T-helper 1 cell treated with Interleukin-12 subunit alpha and Interleukin-12 subunit beta and Interleukin-4 antibody, amounts not matched to agents 30 μg/mL and 1 μg/mL, for 36 hours (primary cell): ENCODE measurements around the gene C13orf46.

Experiments
- H3K27ac Mint-ChIP-seq: one replicate; pipeline ENCODE4 v1.8.0; 2021; ENCODE audit warnings: mild to moderate bottlenecking, mixed read lengths
- H3K27me3 Mint-ChIP-seq: one replicate; pipeline ENCODE4 v1.8.0; 2021; ENCODE audit warnings: low read depth, mixed read lengths
- H3K36me3 Mint-ChIP-seq: one replicate; pipeline ENCODE4 v1.8.0; 2021; ENCODE audit warnings: low read depth, mixed read lengths
- H3K4me1 Mint-ChIP-seq: one replicate; pipeline ENCODE4 v1.8.0; 2021; ENCODE audit warnings: low read depth, mixed read lengths
- H3K4me3 Mint-ChIP-seq: one replicate; pipeline ENCODE4 v1.8.0; 2021; ENCODE audit warnings: mild to moderate bottlenecking, moderate library complexity, mixed read lengths
- H3K9me3 Mint-ChIP-seq: one replicate; pipeline ENCODE4 v1.8.0; 2021; ENCODE audit warnings: mixed read lengths

Gene C13orf46

DNA sequence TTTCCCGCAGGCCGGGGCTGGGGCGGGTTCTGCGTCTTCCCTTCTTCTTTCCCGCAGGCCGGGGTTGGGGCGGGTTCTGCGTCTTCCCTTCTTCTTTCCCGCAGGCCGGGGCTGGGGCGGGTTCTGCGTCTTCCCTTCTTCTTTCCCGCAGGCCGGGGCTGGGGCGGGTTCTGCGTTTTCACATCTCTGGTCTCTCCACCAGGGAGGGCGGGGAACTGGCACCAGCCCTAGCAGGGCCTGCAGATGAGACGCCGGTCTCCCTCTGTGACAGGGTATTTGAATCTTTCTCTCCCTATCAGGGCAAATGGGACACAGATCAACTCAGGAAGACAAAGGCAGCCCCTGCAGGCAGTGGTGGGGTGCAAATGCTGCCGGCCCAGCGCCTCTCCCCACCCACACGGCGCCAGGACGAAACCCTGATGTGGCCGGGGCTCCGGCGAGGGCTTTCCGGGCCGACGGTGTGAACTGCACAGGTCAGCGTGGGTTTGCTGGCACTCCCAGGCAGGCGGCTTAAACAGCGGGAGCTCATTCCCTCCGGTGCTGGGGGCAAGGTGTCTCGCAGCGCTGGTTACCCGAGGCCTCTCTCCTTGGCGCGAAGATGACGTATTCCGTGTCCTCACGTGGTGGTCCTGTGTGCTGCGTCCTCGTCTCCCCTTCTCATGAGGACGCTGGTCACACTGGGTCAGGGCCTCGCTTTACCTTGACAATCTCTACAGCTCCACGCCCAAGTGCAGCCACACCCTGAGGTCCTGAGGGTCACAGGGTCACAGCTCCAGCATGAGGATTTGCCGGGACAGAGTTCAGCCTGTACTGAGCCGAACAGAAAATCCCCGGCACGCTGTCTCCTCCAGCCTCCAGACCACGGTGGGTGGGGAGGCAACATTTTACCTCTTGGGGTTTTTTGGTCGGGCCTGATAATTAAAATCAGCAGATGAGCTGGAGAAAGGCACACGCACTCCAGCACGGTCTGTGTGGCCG lies 717 bp upstream of the C13orf46 start:
- H3K27ac Mint-ChIP-seq, result no peak overlapping the region
- peaks cover 17% of the 10 kb centered on the region for H3K36me3 Mint-ChIP-seq
- no peaks in the 10 kb centered on the region for H3K4me1 Mint-ChIP-seq
- no peaks in the 10 kb centered on the region for H3K27me3 Mint-ChIP-seq
- no peaks in the 10 kb centered on the region for H3K9me3 Mint-ChIP-seq
- no peak overlapping the region for H3K4me3 Mint-ChIP-seq

DNA sequence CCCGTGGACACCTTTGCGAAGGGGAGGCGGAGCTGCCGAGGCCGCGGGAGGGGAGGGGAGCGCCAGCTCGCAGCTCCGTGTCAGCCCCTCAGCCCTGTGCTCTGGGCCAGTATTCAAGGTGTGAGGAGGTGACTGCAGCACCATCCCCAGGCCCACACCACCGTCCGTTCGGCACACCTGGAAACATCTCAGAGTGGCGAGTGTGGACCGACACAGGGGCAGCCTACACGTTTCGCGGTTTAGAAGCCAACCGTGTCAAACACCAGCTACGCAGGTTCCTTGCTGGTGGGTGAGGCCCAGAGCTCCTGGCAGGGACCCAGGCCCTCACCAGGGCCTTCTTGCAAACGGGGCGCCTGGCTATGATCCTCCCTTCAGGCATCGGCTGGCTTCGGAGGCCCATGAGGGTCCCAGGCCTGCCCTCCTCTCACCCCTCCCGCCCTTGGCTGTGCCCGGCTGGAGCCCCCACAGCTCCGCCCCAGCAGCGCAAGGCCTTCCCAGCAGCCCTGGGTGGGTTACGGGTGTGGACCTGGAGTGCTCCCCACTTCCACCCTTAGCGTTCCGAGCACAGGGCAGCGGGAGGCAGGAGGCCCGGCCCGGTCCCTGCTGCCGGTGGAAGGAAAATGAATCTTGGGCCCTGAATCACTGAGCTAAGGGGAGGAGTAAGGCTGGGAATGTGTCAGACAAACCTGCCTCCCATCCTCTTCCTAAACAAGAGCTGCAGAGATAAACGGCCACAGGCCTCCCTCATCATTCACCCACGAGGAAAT lies 1.2 kb downstream of the C13orf46 start:
- no peak overlapping the region for H3K4me3 Mint-ChIP-seq
- H3K27ac Mint-ChIP-seq, result no peak overlapping the region
- H3K9me3 Mint-ChIP-seq, result no peaks in the 10 kb centered on the region
- H3K4me1 Mint-ChIP-seq, result no peaks in the 10 kb centered on the region
- H3K36me3 Mint-ChIP-seq, result peaks cover 14% of the 10 kb centered on the region
- no peaks in the 10 kb centered on the region for H3K27me3 Mint-ChIP-seq

DNA sequence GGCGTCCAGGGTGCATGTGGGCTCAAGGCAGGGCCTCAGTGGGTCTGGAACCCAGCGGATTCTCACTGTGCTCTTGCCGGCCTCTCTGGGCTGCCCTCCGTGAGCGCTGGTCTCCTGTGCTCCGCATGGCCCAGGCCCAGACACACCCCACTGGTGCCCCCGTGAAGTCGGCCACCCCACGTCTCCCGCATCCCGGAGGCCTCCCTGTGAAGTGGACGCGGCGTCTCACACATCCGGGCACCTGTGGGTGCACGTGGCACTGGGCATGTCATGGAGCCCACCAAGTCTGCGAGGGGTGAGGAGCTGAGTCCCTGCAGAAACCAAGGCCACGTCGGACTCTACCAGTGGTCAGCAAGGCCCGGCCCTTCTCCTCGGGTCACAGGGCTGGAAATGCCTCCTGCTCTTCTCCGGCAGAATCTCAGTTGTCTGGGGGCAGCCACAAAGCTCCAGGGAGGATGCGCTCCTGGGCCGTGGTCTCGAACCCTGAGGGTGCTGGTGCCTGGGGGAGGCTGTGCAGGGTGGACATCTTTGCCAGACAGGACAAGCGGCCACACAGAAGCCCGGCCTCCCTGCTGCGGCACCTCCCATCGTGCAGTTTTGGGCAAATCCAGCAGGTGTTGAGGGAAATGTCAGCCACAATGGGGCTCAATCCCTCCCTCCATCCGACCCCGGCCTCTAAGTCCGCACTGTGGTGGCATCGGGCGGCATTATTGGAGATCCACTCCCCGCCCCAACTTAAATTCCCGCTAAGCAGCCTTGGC lies 2.2 kb downstream of the C13orf46 start:
- no peaks in the 10 kb centered on the region for H3K27me3 Mint-ChIP-seq
- peaks cover 11% of the 10 kb centered on the region for H3K36me3 Mint-ChIP-seq
- H3K9me3 Mint-ChIP-seq, result no peaks in the 10 kb centered on the region
- no peak overlapping the region for H3K4me3 Mint-ChIP-seq
- H3K4me1 Mint-ChIP-seq, result no peaks in the 10 kb centered on the region
- no peak overlapping the region for H3K27ac Mint-ChIP-seq

DNA sequence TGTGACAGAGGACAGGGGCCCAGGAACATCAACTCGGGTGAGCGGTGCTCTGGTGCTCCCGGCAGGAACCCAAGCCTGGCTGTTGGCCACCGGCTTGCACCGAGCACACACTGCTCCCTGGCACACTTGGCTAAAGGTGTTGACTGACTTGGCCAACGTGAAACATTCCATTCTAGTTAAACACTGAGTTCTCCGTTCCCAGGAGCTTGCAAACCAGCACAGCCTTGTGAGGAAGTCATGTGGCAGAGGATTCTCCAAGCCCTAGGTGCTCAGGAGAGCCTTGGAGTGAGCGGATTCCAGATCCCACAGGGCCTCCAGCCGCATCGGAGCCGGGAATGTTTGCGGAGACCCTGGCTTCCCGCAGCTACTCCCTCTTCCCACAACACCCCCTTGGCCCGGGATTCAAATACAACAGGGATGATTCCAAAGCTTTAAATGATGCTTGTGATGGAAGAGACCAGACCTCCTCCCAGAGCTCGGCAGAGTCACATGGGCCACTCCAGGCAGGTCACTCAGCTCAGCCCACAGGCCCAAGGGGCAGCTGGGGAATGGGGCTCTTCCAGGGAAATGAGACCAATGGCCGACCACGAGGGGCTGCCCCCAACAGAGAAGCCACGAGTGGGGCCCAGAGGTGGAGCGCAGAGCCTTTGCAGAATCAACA lies 2.9 kb downstream of the C13orf46 start:
- peaks cover 11% of the 10 kb centered on the region for H3K36me3 Mint-ChIP-seq
- H3K4me3 Mint-ChIP-seq, result no peak overlapping the region
- H3K27me3 Mint-ChIP-seq, result no peaks in the 10 kb centered on the region
- H3K27ac Mint-ChIP-seq, result no peak overlapping the region
- H3K4me1 Mint-ChIP-seq, result no peaks in the 10 kb centered on the region
- no peaks in the 10 kb centered on the region for H3K9me3 Mint-ChIP-seq

DNA sequence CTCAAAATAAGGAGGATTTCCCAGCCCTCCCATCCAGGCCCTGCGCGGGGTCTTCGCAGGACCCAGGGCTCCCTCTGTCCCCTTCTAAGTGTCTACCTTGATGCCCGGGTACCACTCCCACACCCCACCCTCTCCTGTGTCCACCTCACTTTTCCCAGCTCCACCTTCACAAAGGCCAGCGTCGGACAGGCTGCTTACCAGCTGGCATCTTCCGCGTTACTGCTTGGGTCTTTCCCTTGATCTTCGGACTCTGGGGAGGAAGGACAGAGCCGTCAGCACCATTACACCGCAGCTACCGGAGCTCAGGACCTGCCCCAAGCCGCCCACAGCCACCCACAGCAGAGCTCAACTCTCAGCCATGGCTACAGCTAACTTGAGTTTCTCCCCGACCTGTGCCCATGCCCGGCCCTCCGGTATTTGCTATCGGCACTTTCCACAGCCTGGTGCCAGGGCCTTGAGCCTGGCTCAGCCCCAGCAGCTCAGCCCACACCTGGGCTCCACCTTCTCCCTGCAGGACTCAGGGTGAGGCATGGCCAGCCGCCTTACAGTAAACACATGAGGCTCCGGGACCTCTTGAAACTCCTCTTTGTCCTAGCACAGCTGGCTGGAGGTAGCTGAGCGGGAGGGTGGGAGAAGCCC lies 3.8 kb downstream of the C13orf46 start:
- no peak overlapping the region for H3K4me3 Mint-ChIP-seq
- H3K36me3 Mint-ChIP-seq, result peaks cover 11% of the 10 kb centered on the region
- no peaks in the 10 kb centered on the region for H3K4me1 Mint-ChIP-seq
- no peaks in the 10 kb centered on the region for H3K27me3 Mint-ChIP-seq
- no peaks in the 10 kb centered on the region for H3K9me3 Mint-ChIP-seq
- no peak overlapping the region for H3K27ac Mint-ChIP-seq

DNA sequence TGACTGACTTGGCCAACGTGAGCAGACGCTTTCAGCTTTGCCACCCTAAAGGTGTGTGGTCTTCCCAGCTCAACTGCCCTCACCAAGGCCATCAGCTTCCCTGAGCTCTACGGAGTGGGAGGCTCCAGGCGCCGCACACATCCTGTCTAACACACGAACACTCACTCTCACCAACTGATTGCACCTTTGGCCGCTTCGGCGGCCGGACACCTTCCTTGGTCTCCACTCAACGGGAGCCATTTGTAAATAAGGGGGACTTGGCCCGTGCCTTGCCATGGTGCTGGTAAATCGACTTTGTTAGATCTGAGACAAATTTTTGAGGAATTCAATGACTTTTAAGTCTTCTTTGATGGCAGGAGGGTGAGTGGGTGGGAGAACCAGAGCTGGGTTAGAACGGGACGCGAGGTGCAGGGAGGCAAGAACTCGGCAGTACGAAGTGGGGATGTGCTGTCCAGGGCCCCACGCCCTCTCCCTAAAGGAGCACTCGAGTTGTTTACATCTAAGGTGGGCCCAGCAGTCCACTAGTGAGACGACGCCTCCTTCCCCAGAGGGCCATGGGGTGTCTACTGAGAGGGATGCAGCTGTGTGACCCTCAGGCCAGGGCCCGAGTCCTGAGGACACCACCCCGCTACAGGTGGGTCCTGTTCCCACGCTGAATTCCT lies 4.4 kb downstream of the C13orf46 start:
- Mint-ChIP-seq H3K4me1 (no peaks in the 10 kb centered on the region), H3K27ac (no peak overlapping the region), H3K9me3 (no peaks in the 10 kb centered on the region), H3K27me3 (no peaks in the 10 kb centered on the region), H3K36me3 (peaks cover 11% of the 10 kb centered on the region), H3K4me3 (no peak overlapping the region)

DNA sequence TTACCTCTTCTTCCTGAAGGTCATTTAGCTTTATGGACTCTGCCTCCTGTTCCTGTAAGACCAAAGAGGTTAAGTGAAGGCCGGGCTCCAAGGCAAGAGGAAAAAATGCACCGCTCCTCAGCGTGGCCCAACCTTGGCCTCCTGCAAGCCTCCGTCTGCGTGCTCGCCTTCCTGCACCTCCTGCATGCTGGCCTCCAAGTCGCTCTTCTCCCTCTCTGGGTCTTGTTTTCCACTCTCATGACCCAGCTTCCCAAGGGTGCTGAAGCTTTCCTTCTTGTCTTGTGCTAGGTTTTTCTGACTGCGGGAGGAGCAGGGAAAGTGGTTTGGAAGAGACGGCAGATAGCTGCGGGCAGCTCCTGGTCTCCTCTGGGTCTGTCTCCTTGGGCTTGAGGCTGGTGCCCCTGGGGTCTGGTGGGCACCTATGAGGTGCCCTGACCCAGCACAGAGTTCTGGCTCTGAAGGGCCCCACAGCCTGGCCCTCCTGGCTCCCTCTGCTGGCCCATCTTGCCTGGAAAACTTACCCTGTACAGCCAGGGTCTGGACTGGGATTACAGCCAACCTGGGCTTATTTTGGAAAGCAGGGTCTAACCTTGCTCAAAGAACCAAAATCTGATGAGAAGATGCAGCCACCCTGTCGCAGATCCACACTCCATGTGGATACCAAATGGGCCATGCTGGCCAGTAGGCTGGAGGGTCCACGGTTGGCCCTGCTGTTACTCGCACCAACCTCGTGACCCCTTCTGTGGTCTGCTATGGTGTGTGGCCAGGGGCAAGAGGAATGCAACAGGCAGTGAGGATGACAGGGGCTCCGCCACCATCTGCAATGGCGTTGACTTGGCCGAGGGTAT lies 5.2 kb downstream of the C13orf46 start:
- no peaks in the 10 kb centered on the region for H3K27me3 Mint-ChIP-seq
- no peaks in the 10 kb centered on the region for H3K4me1 Mint-ChIP-seq
- no peaks in the 10 kb centered on the region for H3K9me3 Mint-ChIP-seq
- H3K36me3 Mint-ChIP-seq, result peaks cover 9% of the 10 kb centered on the region
- H3K27ac Mint-ChIP-seq, result no peak overlapping the region
- H3K4me3 Mint-ChIP-seq, result no peak overlapping the region

DNA sequence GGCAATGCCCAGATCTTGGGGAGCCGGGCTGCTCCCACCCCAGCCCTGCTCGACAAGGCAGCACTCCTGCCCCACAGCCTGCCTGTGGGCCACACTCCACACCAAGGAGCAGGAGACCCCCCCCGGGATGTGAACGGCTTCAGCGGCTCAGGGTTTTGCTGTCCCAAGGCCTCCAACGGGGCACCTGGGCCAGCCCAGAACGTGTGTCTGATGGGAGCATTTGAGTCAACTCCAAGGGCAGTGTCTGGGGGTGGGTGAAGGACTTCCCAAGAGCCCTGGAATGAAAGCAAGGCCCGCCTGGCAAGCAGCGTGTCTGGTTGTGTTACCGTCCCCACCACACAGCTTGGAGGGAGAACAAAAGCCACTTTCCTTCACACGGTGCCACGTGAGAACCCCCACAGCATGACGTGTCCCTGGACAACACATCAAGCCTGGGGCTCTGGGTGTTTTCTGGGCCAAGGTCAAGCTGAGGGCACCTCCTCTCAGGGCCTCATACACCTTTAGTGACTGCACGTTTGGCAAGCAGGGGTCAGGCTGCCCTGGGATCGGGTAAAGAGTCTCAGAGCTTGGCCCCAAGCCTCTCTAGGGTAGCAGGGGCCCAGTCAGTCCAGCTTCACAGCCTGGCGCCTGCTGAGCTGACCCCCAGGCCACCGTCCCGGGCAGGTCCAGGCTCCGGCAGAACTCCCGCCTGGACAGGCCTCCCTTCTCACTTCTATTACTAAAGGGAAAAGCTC lies 6.0 kb downstream of the C13orf46 start:
- Mint-ChIP-seq H3K36me3 (peaks cover 8% of the 10 kb centered on the region), H3K27ac (no peak overlapping the region), H3K27me3 (no peaks in the 10 kb centered on the region), H3K9me3 (no peaks in the 10 kb centered on the region), H3K4me1 (no peaks in the 10 kb centered on the region), H3K4me3 (no peak overlapping the region)

DNA sequence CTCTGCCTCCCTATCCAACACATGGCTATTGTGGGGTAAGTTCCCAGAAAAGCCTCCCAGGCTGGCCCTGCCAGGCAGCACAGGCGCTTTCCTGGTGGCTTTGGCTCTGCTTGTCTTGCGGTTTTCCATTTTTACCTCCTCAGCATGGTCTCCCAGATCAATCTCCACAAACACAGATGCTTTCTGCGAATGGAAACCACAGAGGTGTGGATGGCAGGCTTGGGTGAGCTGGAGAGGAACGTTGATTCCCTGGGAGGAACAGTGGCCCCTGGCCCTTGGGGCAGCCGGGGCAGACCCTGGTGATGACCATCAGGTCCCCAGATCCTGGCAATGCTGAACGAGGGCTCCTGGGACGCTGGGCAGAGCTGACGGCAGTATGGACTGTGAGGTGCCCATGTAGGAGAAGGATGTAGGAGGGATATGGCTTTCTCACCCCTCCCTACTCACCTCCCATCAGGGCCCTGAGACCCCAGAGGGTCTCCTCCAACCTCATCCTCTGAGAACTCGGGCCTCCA lies 6.6 kb downstream of the C13orf46 start:
- Mint-ChIP-seq H3K27ac (no peak overlapping the region), H3K9me3 (no peaks in the 10 kb centered on the region), H3K36me3 (peaks cover 8% of the 10 kb centered on the region)

DNA sequence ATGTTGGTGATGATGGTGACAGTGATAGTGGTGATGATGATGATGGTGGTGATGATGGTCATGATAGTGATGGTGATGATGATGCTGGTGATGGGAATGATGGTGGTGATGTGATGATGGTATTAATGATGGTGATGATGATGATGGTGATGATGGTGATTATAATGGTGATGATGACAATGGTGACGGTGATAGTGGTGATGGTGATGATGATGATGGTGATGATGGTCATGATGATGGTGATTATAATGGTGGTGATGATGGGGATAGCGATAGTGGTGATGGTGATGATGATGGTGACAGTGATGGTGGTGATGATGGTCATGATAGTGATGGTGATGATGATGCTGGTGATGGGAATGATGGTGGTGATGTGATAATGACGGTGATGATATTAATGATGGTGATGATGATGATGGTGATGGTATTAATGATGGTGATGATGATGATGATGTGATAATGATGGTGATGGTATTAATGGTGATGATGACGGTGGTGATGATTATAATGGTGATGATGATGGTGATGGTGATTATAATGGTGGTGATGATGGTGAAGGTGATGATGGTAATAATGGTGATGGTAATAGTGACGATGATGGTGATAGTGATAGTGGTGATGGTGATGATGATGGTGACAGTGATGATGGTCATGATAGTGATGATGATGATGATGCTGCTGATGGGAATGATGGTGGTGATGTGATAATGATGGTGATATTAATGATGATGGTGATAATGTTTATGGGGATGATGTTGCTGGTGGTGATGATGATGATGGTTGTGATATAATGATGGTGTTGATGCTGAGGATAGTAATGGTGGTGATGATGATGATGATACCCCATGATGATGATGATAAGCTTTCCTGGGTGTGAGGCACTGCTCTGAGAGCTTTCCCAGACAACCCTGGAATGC lies 7.7 kb downstream of the C13orf46 start:
- Mint-ChIP-seq H3K9me3 (peaks cover 5% of the 10 kb centered on the region), H3K27ac (no peak overlapping the region), H3K4me3 (no peak overlapping the region)

More for the DNA sequence above, 6.6 kb downstream of the C13orf46 start:
- Mint-ChIP-seq H3K4me1 (no peaks in the 10 kb centered on the region), H3K27me3 (no peaks in the 10 kb centered on the region), H3K4me3 (no peak overlapping the region)

DNA sequence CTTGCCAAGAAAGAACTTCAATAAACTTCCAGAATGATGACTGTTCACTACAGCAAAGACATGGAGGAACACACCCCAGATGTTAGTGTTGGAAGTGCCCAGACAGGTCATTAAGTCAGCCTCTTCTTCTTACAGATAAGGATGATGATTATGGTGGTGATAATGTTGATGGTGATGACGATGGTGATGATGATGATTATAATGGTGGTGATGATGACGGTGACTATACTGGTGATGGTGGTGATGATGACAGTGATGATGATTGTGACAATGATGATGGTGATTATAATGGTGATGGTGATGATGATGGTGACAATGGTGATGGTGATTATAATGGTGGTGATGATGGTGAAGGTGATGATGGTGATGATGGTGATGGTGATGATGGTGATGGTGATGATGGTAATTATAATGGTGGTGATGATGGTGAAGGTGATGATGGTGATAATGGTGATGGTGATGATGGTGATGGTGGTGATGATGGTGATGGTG lies 8.4 kb downstream of the C13orf46 start:
- H3K4me3 Mint-ChIP-seq, result no peak overlapping the region
- H3K36me3 Mint-ChIP-seq, result peaks cover 14% of the 10 kb centered on the region
- no peak overlapping the region for H3K27ac Mint-ChIP-seq
- peaks cover 6% of the 10 kb centered on the region for H3K9me3 Mint-ChIP-seq
- H3K27me3 Mint-ChIP-seq, result no peaks in the 10 kb centered on the region
- no peaks in the 10 kb centered on the region for H3K4me1 Mint-ChIP-seq

More for the DNA sequence above, 7.7 kb downstream of the C13orf46 start:
- H3K36me3 Mint-ChIP-seq, result peaks cover 12% of the 10 kb centered on the region
- H3K27me3 Mint-ChIP-seq, result no peaks in the 10 kb centered on the region
- H3K4me1 Mint-ChIP-seq, result no peaks in the 10 kb centered on the region
